IMR-90 (cell line): ENCODE measurements around the gene PBX3.

ENCODE experiments used
- CHD1 ChIP-seq: IDR thresholded peaks from 2 replicates; pipeline ENCODE4 v1.6.1; 2012; ENCODE audit warnings: low read depth, low read length, improper control_type of control experiment
- FOS ChIP-seq: fragments of 150-350 bp; IDR thresholded peaks from 2 replicates; pipeline ENCODE4 v1.6.1; 2016; ENCODE audit warnings: low read depth, low read length
- MAZ ChIP-seq: IDR thresholded peaks from 2 replicates; pipeline ENCODE4 v1.6.1; 2012; ENCODE audit warnings: low read depth, mild to moderate bottlenecking, low read length, improper control_type of control experiment, moderate library complexity, borderline replicate concordance
- POLR2A ChIP-seq: IDR thresholded peaks from 2 replicates; pipeline ENCODE4 v1.6.1; 2012; ENCODE audit warnings: mild to moderate bottlenecking, low read depth, low read length
- RAD21 ChIP-seq: IDR thresholded peaks from 2 replicates; pipeline ENCODE4 v1.6.1; 2012; ENCODE audit warnings: low read length, improper control_type of control experiment
- SMC3 ChIP-seq: fragments of 150-350 bp; IDR thresholded peaks from 2 replicates; pipeline ENCODE4 v1.6.1; 2016; ENCODE audit warnings: low read depth, mild to moderate bottlenecking, antibody characterized with exemption, low read length, moderate library complexity
- TF ChIP-seq, protein P1 (sequence below): conservative IDR thresholded peaks from 2 replicates; pipeline ENCODE4 v1.5.1; 2012; ENCODE audit warnings: mild to moderate bottlenecking, low read depth, low read length, improper control_type of control experiment

DNA sequence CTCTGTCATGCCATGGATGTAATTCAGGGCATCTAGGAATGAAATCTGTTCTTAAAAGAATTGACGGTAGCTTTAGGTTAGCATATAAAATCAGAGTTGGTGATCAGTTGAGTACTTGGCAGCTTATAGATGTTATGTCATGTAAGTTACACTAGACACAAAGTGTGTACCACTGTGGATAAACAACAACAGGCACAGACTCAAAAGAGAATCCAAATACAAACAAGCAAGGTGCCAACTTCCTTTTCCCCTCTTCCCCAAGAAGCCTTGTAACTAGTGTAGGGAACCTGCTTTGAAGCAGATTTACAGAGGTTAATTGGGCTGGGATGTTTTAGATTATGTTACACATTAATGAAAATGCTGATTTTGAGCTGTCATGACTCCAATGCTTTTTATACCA, 167.2 kb downstream of the PBX3 start:
- TF ChIP-seq POLR2A (no peak), FOS (no peak), RAD21 (no peak), CHD1 (no peak), SMC3 (no peak), MAZ (no peak)
- TF ChIP-seq, protein P1, sequence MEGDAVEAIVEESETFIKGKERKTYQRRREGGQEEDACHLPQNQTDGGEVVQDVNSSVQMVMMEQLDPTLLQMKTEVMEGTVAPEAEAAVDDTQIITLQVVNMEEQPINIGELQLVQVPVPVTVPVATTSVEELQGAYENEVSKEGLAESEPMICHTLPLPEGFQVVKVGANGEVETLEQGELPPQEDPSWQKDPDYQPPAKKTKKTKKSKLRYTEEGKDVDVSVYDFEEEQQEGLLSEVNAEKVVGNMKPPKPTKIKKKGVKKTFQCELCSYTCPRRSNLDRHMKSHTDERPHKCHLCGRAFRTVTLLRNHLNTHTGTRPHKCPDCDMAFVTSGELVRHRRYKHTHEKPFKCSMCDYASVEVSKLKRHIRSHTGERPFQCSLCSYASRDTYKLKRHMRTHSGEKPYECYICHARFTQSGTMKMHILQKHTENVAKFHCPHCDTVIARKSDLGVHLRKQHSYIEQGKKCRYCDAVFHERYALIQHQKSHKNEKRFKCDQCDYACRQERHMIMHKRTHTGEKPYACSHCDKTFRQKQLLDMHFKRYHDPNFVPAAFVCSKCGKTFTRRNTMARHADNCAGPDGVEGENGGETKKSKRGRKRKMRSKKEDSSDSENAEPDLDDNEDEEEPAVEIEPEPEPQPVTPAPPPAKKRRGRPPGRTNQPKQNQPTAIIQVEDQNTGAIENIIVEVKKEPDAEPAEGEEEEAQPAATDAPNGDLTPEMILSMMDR = no peak
